Measurements from ENCODE around the gene HIPK1. TPM values are rescaled to one million over a fixed set of nuclear protein-coding genes. Genes with fewer than 3 reads are reported as not detected.

HIPK1 gene
- 19.3 and 19.8 TPM in 2 replicates for total RNA-seq

DNA sequence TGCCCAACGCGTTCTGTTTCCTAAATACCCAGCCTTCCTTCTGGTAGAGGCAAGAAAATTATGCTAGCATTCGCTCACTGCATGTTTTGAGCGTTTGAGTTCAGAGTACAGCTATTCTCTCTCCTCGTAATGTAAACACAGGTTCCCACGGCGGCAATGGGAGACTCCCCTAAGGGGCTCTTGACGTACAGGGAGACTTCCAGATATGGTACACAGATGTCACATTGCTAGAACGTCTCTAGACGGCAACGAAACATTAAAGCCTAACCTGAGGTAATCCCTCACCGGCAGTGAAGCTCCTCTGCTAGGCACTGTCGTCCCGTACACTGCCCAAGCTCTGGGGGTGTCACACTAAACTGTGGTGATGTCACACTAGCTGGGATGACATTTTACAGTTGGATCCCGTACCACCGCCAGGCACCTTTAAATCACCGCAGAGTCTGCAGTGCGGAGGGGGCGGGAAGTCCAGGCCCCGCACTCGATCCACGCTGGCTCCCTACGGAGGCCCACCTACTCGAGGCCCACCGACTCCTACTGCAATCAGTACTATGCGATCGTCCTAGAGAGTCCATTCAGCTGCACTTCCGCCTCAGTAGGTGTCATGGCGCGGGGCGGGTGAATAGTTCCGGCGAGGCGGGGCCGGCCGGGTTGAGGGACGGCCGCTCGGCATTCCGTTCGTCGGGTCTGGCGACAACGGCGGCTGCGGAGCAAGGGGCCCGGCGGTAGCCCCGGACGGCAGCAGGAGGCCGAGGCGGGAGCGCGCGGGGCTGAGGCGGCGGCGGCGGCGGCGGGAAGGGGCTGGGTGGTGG lies at the start of gene HIPK1:
Gene HIPK1 (plus strand): TSS at position 384 of the 809 bp plus-strand sequence.

DNA sequence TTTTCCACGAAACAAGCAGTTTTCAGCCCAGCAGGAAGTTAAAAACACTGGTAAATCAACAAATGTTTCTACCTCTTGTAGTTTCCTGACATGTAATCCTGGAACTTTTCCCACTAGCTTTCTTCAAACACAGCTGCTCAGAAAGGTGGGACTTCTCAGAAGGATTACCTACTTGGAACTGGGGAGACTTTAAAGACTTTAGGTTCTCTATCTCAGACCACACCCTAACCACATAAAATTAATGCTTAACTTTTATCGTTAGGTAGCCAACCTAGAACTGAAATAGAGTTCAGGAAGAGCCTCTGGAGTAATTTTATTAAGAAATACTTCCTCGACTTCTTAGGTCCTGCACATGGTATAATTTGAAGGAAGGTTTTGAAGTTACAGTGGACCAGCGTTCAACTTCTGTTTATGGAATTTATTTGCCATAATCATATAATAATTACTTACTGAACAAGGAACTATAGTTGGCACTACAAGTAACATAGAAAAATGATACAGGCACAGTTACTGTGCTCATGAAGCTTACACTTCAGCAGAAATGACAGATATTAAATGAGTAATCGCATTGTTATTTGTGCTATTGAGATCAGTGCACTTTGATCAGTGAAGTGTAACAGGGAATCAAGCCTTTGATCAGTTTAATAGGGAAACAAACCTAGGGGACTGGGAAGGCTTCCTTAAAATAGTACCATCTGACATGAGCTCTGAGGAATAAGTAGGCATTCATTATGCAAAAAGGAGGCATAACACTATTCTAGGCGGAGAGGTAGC lies 41.5 kb upstream of the HIPK1 start, which contains the start of gene BCL2L15:
Gene BCL2L15 (minus strand): TSS at position 180 of the 774 bp plus-strand sequence. CDS start 206 bp downstream, outside the sequence.

DNA sequence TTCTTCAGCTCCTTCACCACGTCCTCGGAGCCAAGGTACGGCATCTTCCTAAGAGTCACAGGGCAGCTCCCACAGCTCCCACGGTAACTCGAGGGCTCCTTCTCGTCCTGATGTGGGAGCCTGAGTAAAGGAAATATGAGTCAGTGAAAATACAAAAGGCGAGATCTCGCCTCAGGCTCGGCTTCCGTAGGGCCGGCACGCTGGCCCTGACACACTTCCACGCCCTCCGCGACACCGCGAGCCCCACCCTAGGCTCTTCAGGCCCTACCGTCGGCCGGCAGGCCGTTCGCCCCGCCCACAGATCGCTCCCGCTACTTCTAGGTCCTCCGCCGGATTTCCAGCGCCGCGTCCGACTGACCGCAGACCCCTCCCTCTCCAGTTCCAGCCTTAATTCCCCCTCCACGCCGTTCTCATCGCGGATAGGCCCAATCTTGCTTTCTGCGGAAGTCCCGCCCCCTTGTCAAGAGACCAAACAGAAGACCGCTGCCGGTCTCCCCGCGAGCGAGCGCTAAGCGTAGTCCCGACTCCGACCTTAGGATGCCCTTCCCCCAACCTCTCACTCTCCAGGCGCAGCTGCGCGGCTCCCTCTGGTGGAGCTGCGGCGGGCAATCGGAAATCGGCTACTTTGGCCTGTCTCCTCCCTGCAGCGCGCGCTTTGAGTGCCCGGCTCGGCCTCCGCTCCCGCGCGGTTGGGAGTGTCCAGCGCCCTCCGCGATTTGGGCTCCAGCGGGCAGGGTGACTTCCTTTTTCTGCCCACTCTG lies 24.3 kb upstream of the HIPK1 start, which contains the start of the genes AP4B1 and DCLRE1B:
Gene AP4B1 (minus strand): TSS at position 126 of the 761 bp plus-strand sequence. CDS start 82 bp downstream, at position 44.
Gene DCLRE1B (plus strand): TSS at position 653 of the 761 bp plus-strand sequence. CDS start 261 bp downstream, outside the sequence.

DNA sequence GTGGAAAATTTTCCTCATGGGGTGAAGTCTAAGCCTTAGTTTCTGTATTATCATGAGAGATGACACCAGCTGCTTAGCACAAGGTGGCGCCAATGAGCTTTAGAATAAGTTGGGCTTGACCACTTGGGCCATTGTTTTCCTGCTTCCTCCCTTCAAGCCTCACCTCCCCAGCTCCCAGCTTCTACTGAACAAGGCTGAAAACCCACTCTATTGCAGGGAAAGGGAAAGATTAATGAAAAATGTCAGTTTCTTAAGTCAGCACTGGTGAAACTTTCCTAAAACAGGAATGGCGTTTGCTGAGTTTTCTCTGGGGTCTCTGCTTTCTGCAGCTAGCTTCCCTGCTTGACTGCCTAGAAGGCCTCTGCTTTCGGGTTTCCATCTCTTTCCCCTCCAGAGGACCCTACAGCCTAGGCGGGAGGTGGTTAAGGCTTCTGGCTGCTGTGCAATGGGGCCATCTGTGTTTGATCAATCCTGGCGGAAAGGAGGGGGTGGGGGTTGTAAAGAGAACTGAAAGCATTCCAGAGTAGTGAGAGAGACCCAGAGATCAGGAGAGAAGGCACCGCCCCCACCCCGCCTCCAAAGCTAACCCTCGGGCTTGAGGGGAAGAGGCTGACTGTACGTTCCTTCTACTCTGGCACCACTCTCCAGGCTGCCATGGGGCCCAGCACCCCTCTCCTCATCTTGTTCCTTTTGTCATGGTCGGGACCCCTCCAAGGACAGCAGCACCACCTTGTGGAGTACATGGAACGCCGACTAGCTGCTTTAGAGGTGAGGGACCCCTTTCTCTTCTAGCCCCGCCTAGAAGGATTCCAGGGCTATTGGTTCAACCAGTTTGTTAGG lies 50.0 kb downstream of the HIPK1 start, which contains the start of gene OLFML3:
Gene OLFML3 (plus strand): TSS at position 612 of the 840 bp plus-strand sequence. CDS start 43 bp downstream, at position 655.

Other genes with a start within 250 kb of the HIPK1 start
- gene PHTF1, start 169.8 kb upstream of the HIPK1 start, total RNA-seq: 11.2 and 11.6 TPM in 2 replicates
- gene RSBN1, start 116.8 kb upstream of the HIPK1 start, total RNA-seq: 9.0 and 10.8 TPM in 2 replicates
- 0.06 and 0.34 TPM in 2 replicates for gene PTPN22, start 57.6 kb upstream of the HIPK1 start, total RNA-seq
- gene BCL2L15, start 41.7 kb upstream of the HIPK1 start, total RNA-seq: 0.12 and 0.20 TPM in 2 replicates
- gene AP4B1, start 24.5 kb upstream of the HIPK1 start, total RNA-seq: 10.5 and 15.7 TPM in 2 replicates
- gene DCLRE1B, start 24.0 kb upstream of the HIPK1 start, total RNA-seq: 2.6 TPM in 2 replicates
- gene OLFML3, start 50.1 kb downstream of the HIPK1 start, total RNA-seq: 59.8 and 64.8 TPM in 2 replicates
- gene SYT6, start 224.5 kb downstream of the HIPK1 start, total RNA-seq: not detected in 2 replicates